Ectodermal cell (in vitro differentiated cells): ENCODE data around the gene ETF1.

ENCODE experiments used
- H3K27ac ChIP-seq: 2 replicates; pipeline ENCODE4 v1.7.0; 2013; ENCODE audit warnings: mild to moderate bottlenecking, low read depth, low read length; ENCODE audit not compliant: insufficient read depth, poor library complexity, severe bottlenecking
- H3K27me3 ChIP-seq: 2 replicates; pipeline ENCODE4 v1.7.0; 2013; ENCODE audit warnings: mild to moderate bottlenecking, low read length; ENCODE audit not compliant: insufficient read depth, control insufficient read depth, poor library complexity, severe bottlenecking
- H3K36me3 ChIP-seq: one replicate; pipeline ENCODE4 v1.7.0; 2013; ENCODE audit warnings: low read length; ENCODE audit not compliant: control insufficient read depth, insufficient read depth
- H3K4me1 ChIP-seq: one replicate; pipeline ENCODE4 v1.7.0; 2013; ENCODE audit warnings: low read length; ENCODE audit not compliant: control insufficient read depth, insufficient read depth
- H3K4me3 ChIP-seq: 2 replicates; pipeline ENCODE4 v1.7.0; 2013; ENCODE audit warnings: low read depth, low read length, control low read depth; ENCODE audit not compliant: insufficient read depth
- H3K9me3 ChIP-seq: 2 replicates; pipeline ENCODE4 v1.7.0; 2013; ENCODE audit warnings: mild to moderate bottlenecking, low read length, moderate library complexity; ENCODE audit not compliant: control insufficient read depth
- WGBS, 2 experiments: methylation state at CpG; one replicate each; pipeline ENCODE4 v1.1.7; 2013; ENCODE audit warnings: missing lambda C conversion rate in 2 of 2; 5-methylcytosine and 5-hydroxymethylcytosine counted together

ETF1 gene

GRCh38 chr5:138464388-138465260, 78.4 kb downstream of the ETF1 start:
- Histone ChIP-seq H3K36me3 (peaks cover 11% of the 10 kb centered on the region), H3K4me1 (peaks cover 7% of the 10 kb centered on the region), H3K4me3 (peak overlapping the region; percentile 80), H3K9me3 (no peaks in the 10 kb centered on the region), H3K27ac (peak overlapping the region; percentile 96), H3K27me3 (peaks cover 27% of the 10 kb centered on the region)
- WGBS, 2 experiments = 0% methylated on average over 64 of the region's 64 CpGs

- peak overlapping the region; percentile 96 for H3K27ac ChIP-seq
- WGBS, 2 experiments = 0% methylated on average over 34 of the region's 34 CpGs
- peaks cover 11% of the 10 kb centered on the region for H3K36me3 ChIP-seq
- H3K4me3 ChIP-seq = peak overlapping the region; percentile 80
- peaks cover 10% of the 10 kb centered on the region for H3K4me1 ChIP-seq
- no peaks in the 10 kb centered on the region for H3K9me3 ChIP-seq
- peaks cover 27% of the 10 kb centered on the region for H3K27me3 ChIP-seq
Observed at GRCh38 chr5:138464008-138464387, 79.0 kb downstream of the ETF1 start.

- Histone ChIP-seq H3K4me1 (peaks cover 10% of the 10 kb centered on the region), H3K4me3 (peak overlapping the region; percentile 80), H3K27ac (peak overlapping the region; percentile 91), H3K27me3 (peaks cover 27% of the 10 kb centered on the region), H3K36me3 (peaks cover 11% of the 10 kb centered on the region), H3K9me3 (no peaks in the 10 kb centered on the region)
- WGBS, 2 experiments = 18 to 20% methylated on average over 17 to 21 of the region's 21 CpGs
Observed at GRCh38 chr5:138463419-138464007, 79.5 kb downstream of the ETF1 start.

GRCh38 chr5:138461343-138462125, 81.5 kb downstream of the ETF1 start:
- Histone ChIP-seq H3K27me3 (peaks cover 12% of the 10 kb centered on the region), H3K4me1 (peaks cover 8% of the 10 kb centered on the region), H3K36me3 (no peaks in the 10 kb centered on the region), H3K9me3 (no peaks in the 10 kb centered on the region), H3K4me3 (no peak overlapping the region), H3K27ac (no peak overlapping the region)
- WGBS, 2 experiments = 88 to 90% methylated on average over 11 of the region's 11 CpGs

- Histone ChIP-seq H3K27me3 (no peaks in the 10 kb centered on the region), H3K4me1 (peaks cover 8% of the 10 kb centered on the region), H3K27ac (no peak overlapping the region), H3K9me3 (no peaks in the 10 kb centered on the region), H3K4me3 (no peak overlapping the region), H3K36me3 (no peaks in the 10 kb centered on the region)
- 73 to 88% methylated on average over 4 of the region's 4 CpGs for WGBS, 2 experiments
Observed at GRCh38 chr5:138460032-138460693, 82.9 kb downstream of the ETF1 start.

- no peaks in the 10 kb centered on the region for H3K27me3 ChIP-seq
- no peak overlapping the region for H3K4me3 ChIP-seq
- no peak overlapping the region for H3K27ac ChIP-seq
- WGBS, 2 experiments = 94% methylated on average over 11 of the region's 11 CpGs
- H3K9me3 ChIP-seq = no peaks in the 10 kb centered on the region
- H3K4me1 ChIP-seq = peaks cover 8% of the 10 kb centered on the region
- no peaks in the 10 kb centered on the region for H3K36me3 ChIP-seq
Observed at GRCh38 chr5:138459311-138459933, 83.6 kb downstream of the ETF1 start.

- 89 to 91% methylated on average over 9 of the region's 9 CpGs for WGBS, 2 experiments
- no peak overlapping the region for H3K27ac ChIP-seq
- H3K9me3 ChIP-seq = no peaks in the 10 kb centered on the region
- H3K4me1 ChIP-seq = peaks cover 8% of the 10 kb centered on the region
- H3K27me3 ChIP-seq = no peaks in the 10 kb centered on the region
- no peaks in the 10 kb centered on the region for H3K36me3 ChIP-seq
- H3K4me3 ChIP-seq = no peak overlapping the region
Observed at GRCh38 chr5:138458856-138459255, 84.2 kb downstream of the ETF1 start.

GRCh38 chr5:138458384-138458783, 84.7 kb downstream of the ETF1 start:
- 80 to 83% methylated on average over 11 of the region's 11 CpGs for WGBS, 2 experiments
- Histone ChIP-seq H3K4me3 (no peak overlapping the region), H3K27ac (no peak overlapping the region), H3K36me3 (no peaks in the 10 kb centered on the region), H3K4me1 (peaks cover 8% of the 10 kb centered on the region), H3K27me3 (no peaks in the 10 kb centered on the region), H3K9me3 (no peaks in the 10 kb centered on the region)

- no peaks in the 10 kb centered on the region for H3K9me3 ChIP-seq
- 88 to 91% methylated on average over 12 of the region's 12 CpGs for WGBS, 2 experiments
- H3K27me3 ChIP-seq = no peaks in the 10 kb centered on the region
- H3K27ac ChIP-seq = no peak overlapping the region
- H3K36me3 ChIP-seq = no peaks in the 10 kb centered on the region
- peaks cover 8% of the 10 kb centered on the region for H3K4me1 ChIP-seq
- no peak overlapping the region for H3K4me3 ChIP-seq
Observed at GRCh38 chr5:138457531-138458275, 85.3 kb downstream of the ETF1 start.
